Stomach (tissue), 4 donors: ENCODE measurements around the gene PFDN4.

Source experiments
- EP300 ChIP-seq: sonication (generic); formaldehyde crosslinking; IDR thresholded peaks from one replicate; pipeline ENCODE4 v1.6.1; 2017; ENCODE audit warnings: antibody characterized with exemption
- POLR2A ChIP-seq, 4 donors: fragments of 450-650 bp; IDR thresholded peaks; one replicate each; pipeline ENCODE4 v1.6.1; 2016; ENCODE audit warnings: antibody characterized with exemption in 4 of 4, control low read depth in 2 of 4, mild to moderate bottlenecking in 1 of 4, moderate library complexity in 1 of 4
- POLR2AphosphoS5 ChIP-seq, 3 donors: sonication (generic); formaldehyde crosslinking; IDR thresholded peaks; one replicate each; pipeline ENCODE4 v1.6.1; 2016; ENCODE audit warnings: antibody characterized with exemption in 3 of 3
- TF ChIP-seq, protein P1 (sequence below), 7 experiments: fragments of 450-650 bp in 4 of 7; fragments of 200-600 bp in 3 of 7; sonication (generic) in 3 of 7; IDR thresholded peaks; one replicate each; pipeline ENCODE4 v1.5.1; 2016 to 2019; ENCODE audit warnings: antibody characterized with exemption in 7 of 7, control low read depth in 2 of 7, mild to moderate bottlenecking in 1 of 7

DNA sequence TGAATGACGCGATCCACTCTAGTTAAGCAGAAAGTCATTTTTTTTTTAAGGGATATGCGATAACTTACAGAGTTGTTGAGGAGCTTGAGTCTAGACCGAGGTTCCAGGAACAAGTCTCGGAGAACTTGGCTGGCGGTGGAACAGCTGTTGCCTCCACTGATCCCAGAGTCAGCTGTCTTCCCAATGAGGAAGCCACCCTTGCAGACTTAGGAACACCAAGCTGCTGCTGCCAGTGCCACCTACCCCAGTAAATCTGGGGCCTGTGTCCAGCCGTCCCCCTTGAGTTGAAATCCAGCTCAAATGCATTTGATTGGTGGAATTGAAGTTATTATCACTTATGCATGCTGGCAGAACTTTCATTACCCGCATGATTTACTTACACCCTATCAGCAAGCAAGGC lies 6.7 kb downstream of the PFDN4 start:
- TF ChIP-seq, protein P1, sequence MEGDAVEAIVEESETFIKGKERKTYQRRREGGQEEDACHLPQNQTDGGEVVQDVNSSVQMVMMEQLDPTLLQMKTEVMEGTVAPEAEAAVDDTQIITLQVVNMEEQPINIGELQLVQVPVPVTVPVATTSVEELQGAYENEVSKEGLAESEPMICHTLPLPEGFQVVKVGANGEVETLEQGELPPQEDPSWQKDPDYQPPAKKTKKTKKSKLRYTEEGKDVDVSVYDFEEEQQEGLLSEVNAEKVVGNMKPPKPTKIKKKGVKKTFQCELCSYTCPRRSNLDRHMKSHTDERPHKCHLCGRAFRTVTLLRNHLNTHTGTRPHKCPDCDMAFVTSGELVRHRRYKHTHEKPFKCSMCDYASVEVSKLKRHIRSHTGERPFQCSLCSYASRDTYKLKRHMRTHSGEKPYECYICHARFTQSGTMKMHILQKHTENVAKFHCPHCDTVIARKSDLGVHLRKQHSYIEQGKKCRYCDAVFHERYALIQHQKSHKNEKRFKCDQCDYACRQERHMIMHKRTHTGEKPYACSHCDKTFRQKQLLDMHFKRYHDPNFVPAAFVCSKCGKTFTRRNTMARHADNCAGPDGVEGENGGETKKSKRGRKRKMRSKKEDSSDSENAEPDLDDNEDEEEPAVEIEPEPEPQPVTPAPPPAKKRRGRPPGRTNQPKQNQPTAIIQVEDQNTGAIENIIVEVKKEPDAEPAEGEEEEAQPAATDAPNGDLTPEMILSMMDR (IDR thresholded peaks at IDR 0.05) = no peak
- TF ChIP-seq POLR2AphosphoS5 (IDR thresholded peaks at IDR 0.05) = no peak
- TF ChIP-seq EP300 = no peak
- TF ChIP-seq POLR2A (IDR thresholded peaks at IDR 0.05) = no peak
